HepG2 (cell line): ENCODE measurements around the gene FAM149A. TPM values are rescaled to one million over a fixed set of nuclear protein-coding genes. Genes with fewer than 3 reads are reported as not detected.
A peak's percentile ranks its signal among the peaks of the same experiment; 100 is the strongest.

Experiments used
- CTCF ChIP-seq: sonication (generic); formaldehyde crosslinking; IDR thresholded peaks from 2 replicates; pipeline ENCODE4 v1.5.0; 2020; ENCODE audit warnings: mild to moderate bottlenecking, missing genetic modification reagents, moderate library complexity
- HMGXB4 ChIP-seq, 2 experiments: sonication (generic) in 1 of 2; formaldehyde crosslinking in 1 of 2; IDR thresholded peaks; 2 replicates each; pipeline versions ENCODE4 v1.4.0 to v1.6.1; 2018 to 2020; ENCODE audit warnings: missing genetic modification reagents in 2 of 2, borderline replicate concordance in 1 of 2, low read depth in 1 of 2, mild to moderate bottlenecking in 1 of 2, missing biosample characterization in 1 of 2
- HOXA7 ChIP-seq: sonication (generic); formaldehyde crosslinking; IDR thresholded peaks from 2 replicates; pipeline ENCODE4 v1.8.1; 2022; ENCODE audit warnings: mild to moderate bottlenecking, missing genetic modification reagents, moderate library complexity
- KAT2B ChIP-seq: fragments of 150-350 bp; IDR thresholded peaks from 2 replicates; pipeline ENCODE4 v1.6.1; 2014; ENCODE audit warnings: low read depth, low read length, borderline replicate concordance
- SALL1 ChIP-seq: sonication (generic); formaldehyde crosslinking; IDR thresholded peaks from 2 replicates; pipeline ENCODE4 v1.8.0; 2022; ENCODE audit warnings: mild to moderate bottlenecking, missing genetic modification reagents
- STAG1 ChIP-seq: sonication (generic); formaldehyde crosslinking; IDR thresholded peaks from 2 replicates; pipeline ENCODE4 v1.4.0; 2020; ENCODE audit warnings: missing genetic modification reagents
- XRCC5 ChIP-seq: fragments of 200-400 bp; formaldehyde crosslinking; optimal IDR thresholded peaks from 2 replicates; pipeline ENCODE3; 2017; ENCODE audit warnings: mild to moderate bottlenecking, low read length
- ZBTB3 ChIP-seq: sonication (generic); formaldehyde crosslinking; IDR thresholded peaks from 2 replicates; pipeline ENCODE4 v1.4.0; 2020; ENCODE audit warnings: low read depth, mild to moderate bottlenecking, moderate library complexity, missing genetic modification reagents, borderline replicate concordance
- ZNF17 ChIP-seq: sonication (generic); formaldehyde crosslinking; IDR thresholded peaks from 2 replicates; pipeline ENCODE4 v1.5.0; 2020; ENCODE audit warnings: mild to moderate bottlenecking, missing genetic modification reagents
- ZNF501 ChIP-seq: sonication (generic); formaldehyde crosslinking; IDR thresholded peaks from 2 replicates; pipeline ENCODE4 v1.5.1; 2020; ENCODE audit warnings: mild to moderate bottlenecking, moderate library complexity, missing genetic modification reagents
- ZNF512 ChIP-seq: sonication (generic); formaldehyde crosslinking; IDR thresholded peaks from 2 replicates; pipeline ENCODE4 v1.4.0; 2020; ENCODE audit warnings: mild to moderate bottlenecking, missing genetic modification reagents
- ZNF512B ChIP-seq: sonication (generic); formaldehyde crosslinking; IDR thresholded peaks from 2 replicates; pipeline ENCODE4 v1.5.1; 2020; ENCODE audit warnings: missing genetic modification reagents, mild to moderate bottlenecking, borderline replicate concordance
- ZNF563 ChIP-seq: sonication (generic); formaldehyde crosslinking; IDR thresholded peaks from 2 replicates; pipeline ENCODE4 v1.8.0; 2022; ENCODE audit warnings: mild to moderate bottlenecking, moderate library complexity, missing genetic modification reagents
- polyA plus RNA-seq, 8 experiments: library from polyadenylated mRNA; depleted of rRNA in 3 of 8; stranded (reverse) in 7 of 8; unstranded in 1 of 8; fragments of >200 nt; fragmentation: Illumina TruSeq in 4 of 8; extraction: Trizol in 4 of 8; gene quantifications; 2 replicates each; pipeline versions ENCODE4 v1.2.1 to v1.2.3, GENCODE V29; 2011 to 2016; ENCODE audit warnings: low read depth in 4 of 8, missing spikeins in 1 of 8, mixed read lengths in 1 of 8; ENCODE audit not compliant: insufficient read depth in 1 of 8
- total RNA-seq, 5 experiments: library from RNA; depleted of rRNA; stranded (reverse); fragments of >200 nt; fragmentation: Illumina TruSeq; extraction: Trizol; gene quantifications; 2 replicates each; pipeline ENCODE4 v1.2.3, GENCODE V29; 2016; ENCODE audit warnings: low read depth in 1 of 5

FAM149A gene
- total and polyA plus RNA-seq, 2 of the 13 experiments (the other 11 are each of a cell fraction or from before 2014, with no cell fraction given): not detected

GRCh38 chr4:186158021-186158813, 53.7 kb downstream of the FAM149A start (continued):
- TF ChIP-seq ZNF501 (CRISPR knock-in tag) (peak; percentile 32; the same call in 1 of the 2 replicates), XRCC5 (no peak), ZBTB3 (no peak), HMGXB4 (CRISPR knock-in tag; IDR thresholded peaks at IDR 0.05; ENCODE audit: borderline replicate concordance in 1 of 2, low read depth in 1 of 2) (peak in 1 of 2 experiments; percentile 55; a peak in 1 of 4 replicates), CTCF (CRISPR knock-in tag) (peak; percentile 61), STAG1 (CRISPR knock-in tag) (peak; percentile 40), HOXA7 (CRISPR knock-in tag) (no peak), ZNF17 (CRISPR knock-in tag) (no peak), ZNF512B (CRISPR knock-in tag) (0 out of 2 replicates have a peak, but pooled peaks have one; percentile 86), SALL1 (CRISPR knock-in tag) (peak; percentile 15; the same call in 1 of the 2 replicates), KAT2B (no peak), ZNF512 (CRISPR knock-in tag) (no peak), ZNF563 (CRISPR knock-in tag) (0 out of 2 replicates have a peak, but pooled peaks have one; percentile 22)
